GM19239 (cell line): ENCODE measurements around the gene SMYD5.

Source experiments
- DNase-seq: peaks from one replicate; pipeline ENCODE4 v3.0.0; 2011; ENCODE audit warnings: low spot score; ENCODE audit not compliant: insufficient read length
- FAIRE-seq: peaks from 2 replicates; lab custom pipeline; 2011; peaks lifted over from hg19 to GRCh38; lab: Jason Lieb, UNC

The SMYD5 gene

DNA sequence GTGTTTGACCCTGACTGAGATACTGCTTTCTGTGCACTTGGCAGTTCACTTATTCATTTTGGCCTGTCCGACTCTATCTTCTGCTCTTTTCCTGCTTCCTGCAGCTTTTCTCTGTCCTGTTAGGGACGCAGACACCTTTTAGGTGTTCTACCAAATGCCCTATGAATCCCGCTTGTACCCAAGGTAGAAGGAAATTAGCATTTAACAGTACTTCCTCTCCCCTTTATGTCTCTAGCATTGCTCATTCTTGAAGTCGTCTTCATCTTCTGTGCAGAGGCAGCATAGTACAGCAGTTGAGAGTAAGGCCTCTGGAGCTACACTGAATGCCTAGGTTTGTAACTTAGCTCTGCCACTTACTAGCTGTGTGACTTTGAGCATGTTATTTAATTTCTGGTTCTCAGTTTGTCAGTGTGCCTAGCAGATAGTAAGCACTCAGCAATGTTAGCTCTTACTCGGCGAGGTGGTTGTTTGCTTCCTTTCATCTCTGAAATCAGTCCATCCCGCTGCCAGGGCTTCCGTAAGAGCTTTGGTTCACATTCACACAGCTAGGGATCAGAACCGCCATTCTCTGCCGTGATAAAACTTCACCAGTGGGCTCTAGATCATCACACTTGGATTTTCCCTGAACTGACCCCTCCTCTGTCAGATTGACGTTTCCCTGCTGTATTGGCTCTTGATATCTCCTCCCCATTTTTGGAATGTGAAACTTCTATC lies 21.4 kb downstream of the SMYD5 start:
- no peak for FAIRE-seq
- no peak for DNase-seq

DNA sequence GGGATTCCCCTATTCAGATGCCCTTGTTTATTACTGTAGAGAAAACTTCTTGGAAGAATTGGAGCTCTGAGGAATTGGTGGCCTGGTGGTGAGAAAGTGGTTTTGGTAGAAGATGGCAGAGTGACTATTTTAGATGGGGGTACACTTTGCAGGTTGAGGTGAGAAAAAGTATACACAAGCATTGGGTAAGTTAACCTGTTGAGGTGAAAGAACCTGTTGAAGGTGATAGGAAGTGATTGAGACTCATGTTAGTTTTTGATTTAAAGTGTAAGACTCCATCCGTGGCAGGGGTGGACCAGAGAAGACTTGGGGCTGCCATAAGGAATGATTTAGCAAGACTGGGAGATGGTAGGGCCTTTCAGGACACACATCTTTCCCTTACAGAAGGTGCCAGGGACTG lies 23.1 kb downstream of the SMYD5 start:
- FAIRE-seq (no peak), DNase-seq (no peak)

GRCh38 chr2:73238149-73238548 lies 24.1 kb downstream of the SMYD5 start:
- DNase-seq (no peak), FAIRE-seq (no peak)

GRCh38 chr2:73238976-73239375 lies 24.9 kb downstream of the SMYD5 start:
- FAIRE-seq, result no peak
- DNase-seq, result no peak

- DNase-seq (no peak), FAIRE-seq (no peak)
These were observed 25.7 kb downstream of the SMYD5 start for GRCh38 chr2:73239776-73240175.

GRCh38 chr2:73243884-73244570 lies 30.0 kb downstream of the SMYD5 start:
- FAIRE-seq (no peak), DNase-seq (no peak)

DNA sequence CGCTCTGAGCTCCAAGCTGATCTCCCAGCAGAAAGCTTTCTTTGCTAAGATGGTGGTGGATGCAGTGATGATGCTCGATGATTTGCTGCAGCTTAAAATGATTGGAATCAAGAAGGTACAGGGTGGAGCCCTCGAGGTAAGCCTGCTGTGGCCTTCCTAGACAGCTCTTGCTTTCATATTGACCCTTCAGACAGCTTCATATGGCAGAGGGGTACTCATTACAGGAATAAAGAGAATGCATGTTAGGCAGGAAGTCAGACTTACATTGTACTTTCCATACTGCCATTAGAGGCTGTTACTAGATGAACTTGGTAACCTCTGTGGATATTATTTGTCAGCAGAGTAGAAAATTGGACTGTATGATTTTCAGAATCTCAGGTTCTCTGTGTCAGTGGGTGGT lies 30.5 kb downstream of the SMYD5 start:
- no peak for DNase-seq
- no peak for FAIRE-seq

DNA sequence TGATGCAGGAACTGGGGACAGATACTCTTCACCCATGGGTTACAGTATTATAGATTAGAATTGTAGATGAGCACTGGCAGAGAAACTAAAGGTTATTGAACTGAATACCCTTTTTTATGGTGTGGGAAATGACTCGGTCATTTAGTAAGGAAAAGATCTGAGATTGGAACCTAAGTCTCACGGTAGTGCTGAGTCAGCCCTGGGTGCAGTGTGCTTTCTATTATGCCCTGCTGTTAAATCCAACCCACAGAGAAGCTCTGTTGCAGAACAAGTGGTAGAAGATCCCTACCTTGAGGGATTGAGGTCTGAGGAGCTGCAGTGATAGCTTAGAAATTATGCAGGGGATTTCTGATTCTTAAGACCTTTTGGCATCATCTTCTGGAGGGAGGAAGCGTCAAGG lies 32.8 kb downstream of the SMYD5 start:
- no peak for FAIRE-seq
- no peak for DNase-seq

GRCh38 chr2:73249636-73250035 lies 35.6 kb downstream of the SMYD5 start:
- DNase-seq (no peak), FAIRE-seq (no peak)

GRCh38 chr2:73250872-73251846 lies 37.1 kb downstream of the SMYD5 start:
- DNase-seq (no peak), FAIRE-seq (no peak)

GRCh38 chr2:73252238-73253027 lies 38.4 kb downstream of the SMYD5 start:
- DNase-seq (no peak), FAIRE-seq (no peak)

DNA sequence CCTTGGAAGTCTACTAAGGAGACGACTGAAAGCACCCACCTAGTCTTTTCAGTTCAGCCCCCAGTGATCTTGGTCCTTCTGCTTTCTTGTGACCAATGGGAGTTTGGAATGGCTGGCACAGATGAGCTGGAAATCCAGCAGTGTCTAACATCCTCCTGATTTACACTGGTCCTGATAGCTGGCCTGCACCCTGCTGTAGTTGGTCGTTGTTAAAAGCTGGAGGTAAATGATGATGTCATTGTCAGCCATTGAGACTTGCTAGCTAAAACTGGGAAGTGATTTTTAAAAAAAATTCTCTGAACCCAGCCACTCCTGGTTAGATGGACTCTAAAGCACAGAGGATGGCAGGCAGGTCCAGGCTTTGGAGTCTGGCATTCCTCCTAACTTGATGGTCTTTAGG lies 39.4 kb downstream of the SMYD5 start:
- FAIRE-seq (no peak), DNase-seq (no peak)

- no peak for FAIRE-seq
- no peak for DNase-seq
These were observed 39.9 kb downstream of the SMYD5 start for GRCh38 chr2:73253901-73254300.

GRCh38 chr2:73254343-73255006 lies 40.4 kb downstream of the SMYD5 start:
- no peak for FAIRE-seq

GRCh38 chr2:73255007-73255644 lies 41.1 kb downstream of the SMYD5 start:
- DNase-seq (no peak), FAIRE-seq (no peak)

More at GRCh38 chr2:73254343-73255006, 40.4 kb downstream of the SMYD5 start:
- DNase-seq, result no peak

GRCh38 chr2:73255907-73256617 lies 42.0 kb downstream of the SMYD5 start:
- DNase-seq (no peak), FAIRE-seq (no peak)

GRCh38 chr2:73256618-73256922 lies 42.5 kb downstream of the SMYD5 start:
- DNase-seq (no peak), FAIRE-seq (no peak)

DNA sequence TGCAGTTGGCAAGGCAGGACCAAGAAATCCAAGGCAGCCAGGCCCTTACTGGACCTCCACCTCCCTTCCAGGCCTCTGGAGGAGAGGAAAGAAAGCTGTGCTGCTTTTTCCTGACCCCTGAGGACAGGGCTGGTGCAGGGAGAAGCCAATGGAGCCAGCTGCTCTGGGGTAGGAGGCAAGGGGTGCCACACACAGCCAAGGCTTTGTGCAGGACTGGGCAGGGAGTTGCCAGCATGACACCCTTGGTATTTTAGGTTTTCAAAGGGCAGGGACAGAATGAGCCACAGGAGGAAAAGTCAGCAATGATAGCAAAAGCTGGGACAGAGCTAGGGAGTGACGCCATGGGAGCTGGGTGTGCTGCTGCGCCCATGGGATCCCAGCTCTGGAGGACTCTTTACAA lies 43.0 kb downstream of the SMYD5 start:
- FAIRE-seq, result no peak
- DNase-seq, result no peak
